Panc1 (cell line): ENCODE data around the gene VAV3. TPM values are rescaled to one million over a fixed set of nuclear protein-coding genes. Genes with fewer than 3 reads are reported as not detected.

ENCODE experiments used
- ATAC-seq: fragments of 200-7000 bp; cut with Tn5 transposase; 2 replicates; pipeline ENCODE4 v1.9.1; 2020; ENCODE audit warnings: mild to moderate bottlenecking, moderate library complexity
- BruUV-seq: library from RNA; stranded (reverse); fragments of 400-500 nt; replicated peaks from 2 replicates; lab custom pipeline; 2021; lab: Mats Ljungman, UMichigan
- CTCF ChIA-PET: fragments of 300-600 bp; sonication (Branson Sonifier 250); formaldehyde crosslinking; loops from one replicate; lab custom pipeline; 2022; ENCODE audit warnings: antibody characterized with exemption; lab: Charles Lee
- POLR2A ChIA-PET: fragments of 300-600 bp; sonication (Branson Sonifier 250); formaldehyde crosslinking; loops from one replicate; lab custom pipeline; 2022; ENCODE audit warnings: antibody characterized with exemption; lab: Charles Lee
- DNase-seq: peaks from one replicate; pipeline ENCODE4 v3.0.0-alpha.2; 2010; ENCODE audit warnings: low read depth, low spot score
- H3K27ac ChIP-seq: 2 replicates; pipeline ENCODE4 v1.5.1; 2011; ENCODE audit warnings: mild to moderate bottlenecking, low read length, inconsistent platforms
- H3K27me3 ChIP-seq: fragments of 200-500 bp; sonication (Bioruptor generic); 2 replicates; pipeline ENCODE4 v1.6.0; 2014; ENCODE audit warnings: low read length, inconsistent platforms; ENCODE audit not compliant: control insufficient read depth, insufficient read depth
- H3K36me3 ChIP-seq: fragments of 200-500 bp; sonication (Bioruptor generic); 2 replicates; pipeline ENCODE4 v1.5.1; 2014; ENCODE audit warnings: inconsistent platforms, mild to moderate bottlenecking, low read length, moderate library complexity; ENCODE audit not compliant: control insufficient read depth, insufficient read depth
- H3K4me1 ChIP-seq: 2 replicates; pipeline ENCODE4 v1.5.1; 2011; ENCODE audit warnings: inconsistent platforms, mild to moderate bottlenecking, low read length, moderate library complexity; ENCODE audit not compliant: control insufficient read depth, insufficient read depth
- H3K4me3 ChIP-seq, 2 experiments: 2 replicates each; pipeline ENCODE4 v1.5.1; 2011 to 2012; ENCODE audit warnings: low read depth in 2 of 2, low read length in 2 of 2, mild to moderate bottlenecking in 2 of 2, inconsistent platforms in 1 of 2, moderate library complexity in 1 of 2
- H3K9me3 ChIP-seq: fragments of 200-500 bp; sonication (Bioruptor generic); 2 replicates; pipeline ENCODE4 v1.5.1; 2014; ENCODE audit warnings: low read depth, mild to moderate bottlenecking, inconsistent platforms, low read length, moderate library complexity; ENCODE audit not compliant: control insufficient read depth, insufficient read depth
- POLR2AphosphoS5 ChIP-seq: IDR thresholded peaks from 2 replicates; pipeline ENCODE4 v1.6.1; 2012; ENCODE audit warnings: mild to moderate bottlenecking, low read depth, low read length, moderate library complexity
- SIN3A ChIP-seq: IDR thresholded peaks from 2 replicates; pipeline ENCODE4 v1.6.1; 2012; ENCODE audit warnings: low read depth, mild to moderate bottlenecking, low read length, moderate library complexity, borderline replicate concordance; ENCODE audit not compliant: insufficient read depth
- TCF7L2 ChIP-seq: IDR thresholded peaks from 2 replicates; pipeline ENCODE4 v1.6.1; 2011; ENCODE audit warnings: mild to moderate bottlenecking, low read depth, low read length, inconsistent platforms
- in situ Hi-C: cut with HindIII; loops from 2 replicates; pipeline ENCODE4 v1.10.0; 2016; ENCODE audit warnings: low sequenced_read_pairs, low pct_unique_long_range_greater_than_20kb
- intact Hi-C: fragments of 100-400 bp; cut with micrococcal nuclease; formaldehyde crosslinking; loops from one replicate; pipeline ENCODE4 v1.10.0; 2022; ENCODE audit not compliant: unreplicated experiment
- total RNA-seq: library from RNA; stranded (reverse); gene quantifications from one replicate; pipeline ENCODE4 v1.2.1, GENCODE V29; 2021; ENCODE audit not compliant: unreplicated experiment
- TF ChIP-seq, protein P1 (sequence below): fragments of 450-650 bp; IDR thresholded peaks from 2 replicates; pipeline ENCODE4 v1.5.1; 2017; ENCODE audit warnings: mild to moderate bottlenecking
- TF ChIP-seq, protein P2 (sequence below), 2 experiments: IDR thresholded peaks; 2 replicates each; pipeline ENCODE4 v1.6.1; 2011 to 2012; ENCODE audit warnings: low read depth in 2 of 2, control low read depth in 1 of 2, low read length in 1 of 2, mild to moderate bottlenecking in 1 of 2, moderate library complexity in 1 of 2; ENCODE audit not compliant: insufficient read depth in 1 of 2

VAV3 gene
- total RNA-seq, 1 experiment from 2014 or later: 0.23 TPM

DNA sequence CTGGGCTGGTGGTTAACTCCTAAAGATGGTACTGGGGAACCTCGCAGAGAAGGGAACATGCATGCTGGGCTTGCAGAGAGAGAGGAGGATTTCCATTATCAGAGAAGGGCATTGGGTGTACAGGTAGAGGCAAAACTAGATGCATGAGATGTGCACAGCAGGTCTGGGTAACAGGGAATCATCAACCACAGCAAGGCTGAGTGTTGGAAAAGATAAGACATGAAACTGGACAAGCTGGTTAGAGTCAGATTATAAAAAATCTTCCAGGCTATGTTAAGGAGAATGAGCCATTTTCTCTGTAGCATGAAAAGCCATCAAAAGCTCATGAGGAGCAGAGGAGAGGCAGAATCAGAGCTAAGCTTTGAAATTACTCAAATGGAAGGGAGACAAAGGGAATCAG, 147.8 kb downstream of the VAV3 start:
- no peak overlapping the region for H3K27ac ChIP-seq
- BruUV-seq: no TSS peak
- in situ Hi-C loops (no loop called here), intact Hi-C loops (no loop called here)
- DNase-seq (no peak), ATAC-seq (no peak)
- no peaks in the 10 kb centered on the region for H3K9me3 ChIP-seq
- no peaks in the 10 kb centered on the region for H3K36me3 ChIP-seq
- H3K4me1 ChIP-seq: no peaks in the 10 kb centered on the region
- no peaks in the 10 kb centered on the region for H3K27me3 ChIP-seq
- TF ChIP-seq TCF7L2 (no peak), SIN3A (no peak), POLR2AphosphoS5 (no peak)
- TF ChIP-seq, protein P1, sequence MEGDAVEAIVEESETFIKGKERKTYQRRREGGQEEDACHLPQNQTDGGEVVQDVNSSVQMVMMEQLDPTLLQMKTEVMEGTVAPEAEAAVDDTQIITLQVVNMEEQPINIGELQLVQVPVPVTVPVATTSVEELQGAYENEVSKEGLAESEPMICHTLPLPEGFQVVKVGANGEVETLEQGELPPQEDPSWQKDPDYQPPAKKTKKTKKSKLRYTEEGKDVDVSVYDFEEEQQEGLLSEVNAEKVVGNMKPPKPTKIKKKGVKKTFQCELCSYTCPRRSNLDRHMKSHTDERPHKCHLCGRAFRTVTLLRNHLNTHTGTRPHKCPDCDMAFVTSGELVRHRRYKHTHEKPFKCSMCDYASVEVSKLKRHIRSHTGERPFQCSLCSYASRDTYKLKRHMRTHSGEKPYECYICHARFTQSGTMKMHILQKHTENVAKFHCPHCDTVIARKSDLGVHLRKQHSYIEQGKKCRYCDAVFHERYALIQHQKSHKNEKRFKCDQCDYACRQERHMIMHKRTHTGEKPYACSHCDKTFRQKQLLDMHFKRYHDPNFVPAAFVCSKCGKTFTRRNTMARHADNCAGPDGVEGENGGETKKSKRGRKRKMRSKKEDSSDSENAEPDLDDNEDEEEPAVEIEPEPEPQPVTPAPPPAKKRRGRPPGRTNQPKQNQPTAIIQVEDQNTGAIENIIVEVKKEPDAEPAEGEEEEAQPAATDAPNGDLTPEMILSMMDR: no peak
- TF ChIP-seq, protein P2, sequence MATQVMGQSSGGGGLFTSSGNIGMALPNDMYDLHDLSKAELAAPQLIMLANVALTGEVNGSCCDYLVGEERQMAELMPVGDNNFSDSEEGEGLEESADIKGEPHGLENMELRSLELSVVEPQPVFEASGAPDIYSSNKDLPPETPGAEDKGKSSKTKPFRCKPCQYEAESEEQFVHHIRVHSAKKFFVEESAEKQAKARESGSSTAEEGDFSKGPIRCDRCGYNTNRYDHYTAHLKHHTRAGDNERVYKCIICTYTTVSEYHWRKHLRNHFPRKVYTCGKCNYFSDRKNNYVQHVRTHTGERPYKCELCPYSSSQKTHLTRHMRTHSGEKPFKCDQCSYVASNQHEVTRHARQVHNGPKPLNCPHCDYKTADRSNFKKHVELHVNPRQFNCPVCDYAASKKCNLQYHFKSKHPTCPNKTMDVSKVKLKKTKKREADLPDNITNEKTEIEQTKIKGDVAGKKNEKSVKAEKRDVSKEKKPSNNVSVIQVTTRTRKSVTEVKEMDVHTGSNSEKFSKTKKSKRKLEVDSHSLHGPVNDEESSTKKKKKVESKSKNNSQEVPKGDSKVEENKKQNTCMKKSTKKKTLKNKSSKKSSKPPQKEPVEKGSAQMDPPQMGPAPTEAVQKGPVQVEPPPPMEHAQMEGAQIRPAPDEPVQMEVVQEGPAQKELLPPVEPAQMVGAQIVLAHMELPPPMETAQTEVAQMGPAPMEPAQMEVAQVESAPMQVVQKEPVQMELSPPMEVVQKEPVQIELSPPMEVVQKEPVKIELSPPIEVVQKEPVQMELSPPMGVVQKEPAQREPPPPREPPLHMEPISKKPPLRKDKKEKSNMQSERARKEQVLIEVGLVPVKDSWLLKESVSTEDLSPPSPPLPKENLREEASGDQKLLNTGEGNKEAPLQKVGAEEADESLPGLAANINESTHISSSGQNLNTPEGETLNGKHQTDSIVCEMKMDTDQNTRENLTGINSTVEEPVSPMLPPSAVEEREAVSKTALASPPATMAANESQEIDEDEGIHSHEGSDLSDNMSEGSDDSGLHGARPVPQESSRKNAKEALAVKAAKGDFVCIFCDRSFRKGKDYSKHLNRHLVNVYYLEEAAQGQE (IDR thresholded peaks at IDR 0.05; ENCODE audit: insufficient read depth in 1 of 2, low read depth in 2 of 2, low read length in 1 of 2): no peak
- POLR2A ChIA-PET: no interaction called here
- CTCF ChIA-PET: no interaction called here
- no peak overlapping the region for H3K4me3 ChIP-seq

DNA sequence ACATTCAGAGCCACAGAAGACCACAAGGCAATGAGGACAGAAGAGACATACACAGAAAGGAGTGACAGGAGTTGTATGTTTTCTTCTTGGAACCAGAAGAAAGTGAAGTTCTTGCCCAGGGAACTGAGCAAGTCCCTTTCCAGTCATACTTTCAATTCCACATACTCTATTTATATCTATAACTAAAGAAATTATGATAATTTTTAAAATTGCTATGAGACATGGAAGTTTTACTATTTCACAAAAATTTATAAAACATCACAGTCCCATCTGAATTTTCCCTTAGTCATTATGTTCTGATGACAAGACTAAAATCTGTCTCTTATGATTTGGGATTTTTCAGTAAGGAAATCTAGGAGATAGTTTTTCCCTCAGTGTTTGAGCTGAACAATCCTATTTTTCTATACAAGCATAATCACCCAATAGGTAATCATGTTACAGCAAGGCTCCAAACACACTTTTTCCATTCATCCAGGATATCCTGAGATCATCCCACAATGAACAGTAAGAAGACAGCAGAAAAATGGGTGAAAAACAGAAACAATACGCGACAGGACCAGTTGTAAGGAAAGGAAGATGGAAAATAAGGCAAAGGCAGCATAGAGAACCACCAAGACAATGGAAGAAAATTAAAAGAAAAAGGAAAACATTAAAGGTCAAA, 154.6 kb downstream of the VAV3 start:
- BruUV-seq: no TSS peak
- TF ChIP-seq, protein P1: no peak
- TF ChIP-seq TCF7L2: no peak
- TF ChIP-seq SIN3A: no peak
- TF ChIP-seq, protein P2 (IDR thresholded peaks at IDR 0.05; ENCODE audit: insufficient read depth in 1 of 2, low read depth in 2 of 2, low read length in 1 of 2): no peak
- no peak for TF ChIP-seq POLR2AphosphoS5
- ATAC-seq (no peak), DNase-seq (no peak)
- H3K27ac ChIP-seq: no peak overlapping the region
- ChIA-PET CTCF (no interaction called here), POLR2A (no interaction called here)
- intact Hi-C loops: no loop called here
- H3K4me1 ChIP-seq: no peaks in the 10 kb centered on the region
- in situ Hi-C loops: no loop called here
- no peak overlapping the region for H3K4me3 ChIP-seq
- H3K27me3 ChIP-seq: no peaks in the 10 kb centered on the region
- H3K36me3 ChIP-seq: no peaks in the 10 kb centered on the region
- no peaks in the 10 kb centered on the region for H3K9me3 ChIP-seq
